ENCODE results near the gene CDC23. TPM values are rescaled to one million over a fixed set of nuclear protein-coding genes. Genes with fewer than 3 reads are reported as not detected.
A peak's percentile ranks its signal among the peaks of the same experiment; 100 is the strongest.

Gene CDC23
- total and polyA plus RNA-seq, 8 donors: 1.2 to 46.3 (median 10.9) TPM

DNA sequence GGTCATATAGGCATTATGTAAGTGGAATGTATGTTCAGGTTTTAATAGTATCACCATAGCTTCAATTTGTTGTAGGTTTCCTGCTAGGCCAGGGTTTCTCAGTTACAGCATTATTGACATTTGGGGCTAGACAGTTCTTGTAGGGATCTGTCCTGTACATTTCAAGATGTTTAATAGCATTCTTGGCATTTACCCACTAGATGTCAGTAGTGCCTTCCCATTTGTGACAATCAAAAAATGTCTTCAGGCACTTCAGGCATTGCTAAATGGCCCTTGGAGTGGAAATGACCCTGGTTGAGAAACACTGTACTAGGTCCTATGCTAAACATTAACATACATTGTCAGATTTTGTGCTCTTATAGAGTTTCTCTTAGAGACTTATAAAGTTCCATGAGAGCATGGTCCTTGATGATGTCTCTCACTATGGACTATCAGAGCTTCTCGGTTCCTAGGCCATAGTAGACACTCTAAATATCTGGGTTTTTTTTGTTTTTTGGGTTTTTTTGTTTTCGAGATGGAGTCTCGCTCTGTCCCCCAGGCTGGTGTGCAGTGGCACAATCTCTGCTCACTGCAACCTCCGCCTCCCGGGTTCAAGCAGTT is 32.8 kb downstream of the CDC23 start:
- Histone ChIP-seq H3K4me3 (no peak overlapping the region), H3K27ac (no peak overlapping the region), H3K9me3 (no peaks in the 10 kb centered on the region), H3K4me1 (peaks cover 16 to 38% (median 30%) of the 10 kb centered on the region in 4 donors), H3K36me3 (peaks cover 10 to 45% (median 36%) of the 10 kb centered on the region in 4 donors), H3K27me3 (no peaks in the 10 kb centered on the region)
- TF ChIP-seq POLR2AphosphoS5 (IDR thresholded peaks at IDR 0.05) (no peak), POLR2A (IDR thresholded peaks at IDR 0.05) (no peak)
- TF ChIP-seq, protein P1, sequence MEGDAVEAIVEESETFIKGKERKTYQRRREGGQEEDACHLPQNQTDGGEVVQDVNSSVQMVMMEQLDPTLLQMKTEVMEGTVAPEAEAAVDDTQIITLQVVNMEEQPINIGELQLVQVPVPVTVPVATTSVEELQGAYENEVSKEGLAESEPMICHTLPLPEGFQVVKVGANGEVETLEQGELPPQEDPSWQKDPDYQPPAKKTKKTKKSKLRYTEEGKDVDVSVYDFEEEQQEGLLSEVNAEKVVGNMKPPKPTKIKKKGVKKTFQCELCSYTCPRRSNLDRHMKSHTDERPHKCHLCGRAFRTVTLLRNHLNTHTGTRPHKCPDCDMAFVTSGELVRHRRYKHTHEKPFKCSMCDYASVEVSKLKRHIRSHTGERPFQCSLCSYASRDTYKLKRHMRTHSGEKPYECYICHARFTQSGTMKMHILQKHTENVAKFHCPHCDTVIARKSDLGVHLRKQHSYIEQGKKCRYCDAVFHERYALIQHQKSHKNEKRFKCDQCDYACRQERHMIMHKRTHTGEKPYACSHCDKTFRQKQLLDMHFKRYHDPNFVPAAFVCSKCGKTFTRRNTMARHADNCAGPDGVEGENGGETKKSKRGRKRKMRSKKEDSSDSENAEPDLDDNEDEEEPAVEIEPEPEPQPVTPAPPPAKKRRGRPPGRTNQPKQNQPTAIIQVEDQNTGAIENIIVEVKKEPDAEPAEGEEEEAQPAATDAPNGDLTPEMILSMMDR (IDR thresholded peaks at IDR 0.05): peak in 1 of 7 experiments; percentile 9
- WGBS, 5 donors: 72 to 78% (median 76%) methylated on average over 5 of the region's 5 CpGs
- intact Hi-C loops (cut with DNase I; ENCODE audit: low total_unique reads): no loop called here
- peak in 1 of 2 donors; percentile 76 for DNase-seq

DNA sequence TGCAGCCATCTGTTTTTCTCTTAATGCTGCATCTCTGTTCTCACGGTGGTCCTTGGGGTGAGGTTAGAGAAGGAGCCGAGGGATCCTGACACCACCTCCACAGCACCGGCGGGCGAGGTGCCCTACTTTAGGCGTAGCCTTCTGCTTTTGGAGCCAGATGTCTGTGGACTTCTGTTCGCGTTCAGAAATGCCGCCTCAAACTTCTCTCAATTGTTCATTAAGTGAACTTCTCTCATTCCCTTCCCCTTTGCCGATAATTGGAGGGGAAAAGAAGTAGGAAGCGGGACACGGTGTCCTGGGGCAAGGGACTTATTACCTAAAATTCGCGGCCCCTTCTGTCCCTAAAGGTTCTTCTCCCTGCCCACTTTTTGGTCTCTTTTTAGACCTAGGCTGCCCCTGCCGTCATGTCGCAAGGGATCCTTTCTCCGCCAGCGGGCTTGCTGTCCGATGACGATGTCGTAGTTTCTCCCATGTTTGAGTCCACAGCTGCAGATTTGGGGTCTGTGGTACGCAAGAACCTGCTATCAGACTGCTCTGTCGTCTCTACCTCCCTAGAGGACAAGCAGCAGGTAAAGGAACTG is 33.8 kb downstream of the CDC23 start:
- Histone ChIP-seq H3K9me3 (no peaks in the 10 kb centered on the region), H3K4me1 (peaks cover 16 to 41% (median 32%) of the 10 kb centered on the region in 4 donors), H3K36me3 (peaks cover 9 to 45% (median 36%) of the 10 kb centered on the region in 4 donors), H3K27ac (peak overlapping the region in 3 of 5 donors; percentile 18 to 92 (median 91)), H3K27me3 (no peaks in the 10 kb centered on the region), H3K4me3 (peak overlapping the region; percentile 66 to 99 (median 82))
- 1 to 2% (median 1%) methylated on average over 23 of the region's 23 CpGs for WGBS, 5 donors
- TF ChIP-seq POLR2AphosphoS5 (IDR thresholded peaks at IDR 0.05) (no peak), EP300 (IDR thresholded peaks at IDR 0.05) (no peak), POLR2A (IDR thresholded peaks at IDR 0.05) (no peak)
- TF ChIP-seq, protein P1 (IDR thresholded peaks at IDR 0.05): no peak
- intact Hi-C loops (cut with DNase I; ENCODE audit: low total_unique reads): no loop called here
- DNase-seq: peak in 1 of 2 donors; percentile 22

DNA sequence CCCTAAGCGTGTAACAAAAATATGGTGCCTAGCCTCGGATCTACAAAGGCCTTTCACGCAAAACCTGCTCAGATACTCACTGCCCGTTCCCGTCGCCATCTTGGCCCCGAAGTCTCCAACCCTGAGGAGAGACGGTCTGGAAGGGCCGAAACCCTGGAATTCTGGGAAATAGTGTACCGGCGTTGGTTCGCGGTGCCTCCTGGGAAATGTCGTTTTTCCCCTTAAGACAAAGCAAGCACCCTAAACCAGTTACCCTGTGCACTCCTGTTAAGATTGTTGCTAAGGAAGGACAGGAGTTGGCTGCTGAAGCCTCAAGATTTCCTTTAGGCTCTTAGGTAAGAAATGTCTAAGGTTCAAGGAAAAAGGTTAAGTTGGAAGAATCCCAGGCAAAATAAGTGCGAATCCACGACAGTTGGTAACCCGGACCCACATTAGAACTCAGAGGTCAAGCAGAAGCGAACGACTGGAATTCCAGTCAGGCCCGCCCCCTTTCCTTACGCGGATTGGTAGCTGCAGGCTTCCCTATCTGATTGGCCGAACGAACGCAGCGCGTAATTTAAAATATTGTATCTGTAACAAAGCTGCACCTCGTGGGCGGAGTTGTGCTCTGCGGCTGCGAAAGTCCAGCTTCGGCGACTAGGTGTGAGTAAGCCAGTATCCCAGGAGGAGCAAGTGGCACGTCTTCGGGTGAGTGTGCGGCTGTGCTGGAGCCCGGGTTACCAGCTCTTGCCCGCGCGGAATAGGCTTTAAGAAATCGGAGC is 34.4 kb downstream of the CDC23 start, which contains the start of the genes BRD8 and KIF20A:
BRD8 (minus strand) TSS at position 115 of the 761 bp plus-strand sequence; CDS start at position 99, 16 bp downstream.
KIF20A (plus strand) TSS at position 597 of the 761 bp plus-strand sequence. CDS start 569 bp downstream, outside the sequence.
- peaks cover 14 to 45% (median 36%) of the 10 kb centered on the region in 4 donors for H3K36me3 ChIP-seq
- 0 to 1% (median 0%) methylated on average over 41 of the region's 41 CpGs for WGBS, 5 donors
- TF ChIP-seq POLR2A (IDR thresholded peaks at IDR 0.05) (no peak), POLR2AphosphoS5 (IDR thresholded peaks at IDR 0.05) (peak; percentile 84 to 93 (median 84))
- H3K4me1 ChIP-seq: peaks cover 16 to 46% (median 32%) of the 10 kb centered on the region in 4 donors
- peak; percentile 95 to 98 for DNase-seq
- intact Hi-C loops (cut with DNase I; ENCODE audit: low total_unique reads): no loop called here
- H3K9me3 ChIP-seq: no peaks in the 10 kb centered on the region
- H3K27ac ChIP-seq: peak within 1 kb of the TSS; percentile 50 to 92 (median 87)
- peak within 1 kb of the TSS; percentile 66 to 99 (median 82) for H3K4me3 ChIP-seq
- H3K27me3 ChIP-seq: no peaks in the 10 kb centered on the region

- Histone ChIP-seq H3K9me3 (no peaks in the 10 kb centered on the region), H3K4me1 (peaks cover 16 to 53% (median 32%) of the 10 kb centered on the region in 4 donors), H3K4me3 (peak overlapping the region; percentile 66 to 99 (median 82)), H3K36me3 (peaks cover 18 to 45% (median 40%) of the 10 kb centered on the region in 4 donors), H3K27me3 (no peaks in the 10 kb centered on the region), H3K27ac (peak overlapping the region; percentile 50 to 92 (median 87))
- peak; percentile 31 to 69 for DNase-seq
- intact Hi-C loops (cut with DNase I; ENCODE audit: low total_unique reads): no loop called here
- 0 to 1% (median 1%) methylated on average over 16 of the region's 16 CpGs for WGBS, 5 donors
- TF ChIP-seq EP300 (IDR thresholded peaks at IDR 0.05): no peak
- TF ChIP-seq POLR2AphosphoS5 (IDR thresholded peaks at IDR 0.05): no peak
- TF ChIP-seq POLR2A (IDR thresholded peaks at IDR 0.05): no peak
- TF ChIP-seq, protein P1 (IDR thresholded peaks at IDR 0.05): no peak
Observed at GRCh38 chr5:138177941-138178515, 35.1 kb downstream of the CDC23 start.
